CD4-positive, alpha-beta T cell treated with Interleukin-15 for 1 hour (primary cell): ENCODE data around the gene MRPS11.
A peak's percentile ranks its signal among the peaks of the same experiment; 100 is the strongest.
"Not testable (repeated sequence)": the region's sequence is repeated elsewhere in the genome, so short reads cannot be mapped to it uniquely, and the experiment has no call there.

Source experiments
- DNase-seq: peaks from one replicate; pipeline ENCODE4 v3.0.0-alpha.2; 2020

Gene MRPS11

GRCh38 chr15:88467073-88467934 is at the start of gene MRPS11, which contains the start of gene MRPL46:
Gene MRPS11, plus strand, starts transcription at chr15:88467708. Its CDS starts 10 bp downstream, at chr15:88467718.
Gene MRPL46, minus strand, starts transcription at chr15:88467388. Its CDS starts 11 bp downstream, at chr15:88467377.
- peak; percentile 86 for DNase-seq

GRCh38 chr15:88419830-88420229 is 47.7 kb upstream of the MRPS11 start:
- no peak for DNase-seq

- DNase-seq = no peak
These were observed 44.2 kb upstream of the MRPS11 start for GRCh38 chr15:88423331-88423730.

- no peak for DNase-seq
These were observed 41.2 kb upstream of the MRPS11 start for GRCh38 chr15:88426304-88426703.

- no peak for DNase-seq
These were observed 39.5 kb upstream of the MRPS11 start for GRCh38 chr15:88428053-88428452.

- DNase-seq = no peak
These were observed 38.5 kb upstream of the MRPS11 start for GRCh38 chr15:88428805-88429605.

GRCh38 chr15:88430051-88430450 is 37.5 kb upstream of the MRPS11 start:
- DNase-seq = no peak

- DNase-seq = no peak
These were observed 36.1 kb upstream of the MRPS11 start for GRCh38 chr15:88431441-88431840.

DNA sequence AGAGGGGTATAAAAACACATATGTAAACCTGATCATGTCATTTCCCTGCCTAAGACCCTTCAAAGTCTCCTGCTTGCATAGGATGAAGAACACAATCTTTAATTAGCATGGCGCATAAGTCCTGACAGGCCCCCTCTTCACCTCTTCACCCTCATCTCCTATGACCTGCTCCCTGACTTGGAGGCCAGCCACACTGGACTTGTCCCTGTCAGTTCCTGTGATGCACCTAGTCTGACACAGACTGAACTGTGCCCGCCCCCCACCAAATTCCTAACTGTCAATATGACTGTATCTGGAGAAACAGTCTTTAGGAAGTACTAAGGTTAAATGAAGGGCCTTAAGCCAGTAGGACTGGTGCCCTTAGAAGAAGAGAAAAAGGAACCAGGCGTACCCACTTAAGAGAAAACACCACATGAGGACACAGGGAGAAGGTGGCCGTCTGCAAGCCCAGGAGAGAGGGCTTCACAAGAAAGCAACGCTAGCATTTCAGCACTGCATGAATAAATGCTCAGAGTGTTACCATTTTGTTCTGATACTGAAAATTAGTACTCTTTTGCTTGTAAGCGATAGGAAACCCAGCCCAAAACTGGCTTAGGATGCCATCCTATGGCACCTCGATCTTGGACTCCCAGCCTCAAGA is 34.3 kb upstream of the MRPS11 start:
- DNase-seq = no peak

GRCh38 chr15:88434106-88434505 is 33.4 kb upstream of the MRPS11 start:
- not testable (repeated sequence) for DNase-seq

- no peak for DNase-seq
These were observed 29.3 kb upstream of the MRPS11 start for GRCh38 chr15:88438181-88438580.

GRCh38 chr15:88440021-88440420 is 27.5 kb upstream of the MRPS11 start:
- DNase-seq = no peak

DNA sequence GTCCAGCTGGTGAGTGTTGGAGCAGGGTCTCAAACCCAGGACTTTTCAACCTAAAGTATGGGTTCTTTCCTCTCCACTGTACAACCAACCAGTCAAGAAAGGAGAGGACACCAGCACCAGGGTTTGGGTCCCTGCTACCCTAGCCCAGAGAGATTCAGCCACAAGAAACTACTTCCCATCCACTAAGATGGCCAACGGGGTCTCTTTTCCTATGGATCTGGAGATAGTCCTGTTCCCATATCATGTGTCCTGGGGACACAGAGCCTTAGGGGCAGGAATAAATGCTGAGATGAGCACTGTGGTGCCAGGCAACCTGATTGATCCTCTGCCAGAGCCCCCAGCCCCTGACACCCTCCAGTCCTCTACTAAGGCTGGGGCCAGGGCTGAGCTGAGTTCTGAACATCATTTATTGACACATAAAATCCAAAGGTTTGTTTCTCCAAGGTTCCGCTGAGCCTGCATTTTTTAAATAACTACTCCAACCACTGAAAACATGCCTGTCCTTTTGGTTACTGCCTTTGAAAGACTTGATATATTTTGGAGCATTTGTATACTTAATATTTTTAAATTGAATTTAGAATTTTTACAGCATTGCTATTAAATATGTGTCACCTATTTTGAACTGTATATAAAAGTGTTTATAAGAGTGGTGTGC is 26.3 kb upstream of the MRPS11 start:
- no peak for DNase-seq

DNA sequence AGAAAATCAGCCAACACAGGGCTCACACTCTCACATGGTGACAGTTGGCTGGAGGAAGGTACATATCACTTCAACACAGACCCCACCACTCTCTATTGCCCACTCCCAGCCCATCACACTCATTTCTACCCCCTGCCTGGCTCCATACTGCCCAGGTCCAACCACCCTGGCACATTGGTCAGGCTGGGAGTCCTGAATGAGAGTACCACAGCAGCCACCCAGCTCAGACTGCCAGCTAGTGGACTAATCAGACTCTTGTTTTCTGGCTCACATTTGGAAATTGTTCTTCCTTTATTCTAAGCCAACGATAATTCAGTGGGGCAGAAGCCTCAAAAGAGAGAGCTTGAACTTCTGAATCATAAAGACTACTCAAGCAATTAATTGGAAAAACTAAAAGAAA is 20.3 kb upstream of the MRPS11 start:
- no peak for DNase-seq

DNA sequence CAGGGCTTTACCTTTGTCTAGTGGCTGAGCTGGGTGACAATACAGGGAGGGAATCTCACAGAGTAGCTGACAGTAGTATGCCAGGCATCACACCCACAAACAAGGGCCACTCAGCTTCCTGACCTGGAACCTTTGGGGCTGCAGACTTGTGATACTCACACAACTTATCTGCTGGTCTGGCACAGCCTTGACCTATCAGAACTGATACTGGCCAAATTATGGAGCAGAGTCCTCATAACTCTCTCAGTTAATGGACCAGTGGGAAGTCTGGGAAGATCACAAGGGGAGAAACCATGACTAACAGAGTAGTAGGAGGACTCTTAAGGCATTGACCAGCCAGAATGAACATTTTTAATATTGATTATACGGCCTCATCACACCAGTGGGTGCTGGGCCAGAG is 19.8 kb upstream of the MRPS11 start:
- DNase-seq = no peak

DNA sequence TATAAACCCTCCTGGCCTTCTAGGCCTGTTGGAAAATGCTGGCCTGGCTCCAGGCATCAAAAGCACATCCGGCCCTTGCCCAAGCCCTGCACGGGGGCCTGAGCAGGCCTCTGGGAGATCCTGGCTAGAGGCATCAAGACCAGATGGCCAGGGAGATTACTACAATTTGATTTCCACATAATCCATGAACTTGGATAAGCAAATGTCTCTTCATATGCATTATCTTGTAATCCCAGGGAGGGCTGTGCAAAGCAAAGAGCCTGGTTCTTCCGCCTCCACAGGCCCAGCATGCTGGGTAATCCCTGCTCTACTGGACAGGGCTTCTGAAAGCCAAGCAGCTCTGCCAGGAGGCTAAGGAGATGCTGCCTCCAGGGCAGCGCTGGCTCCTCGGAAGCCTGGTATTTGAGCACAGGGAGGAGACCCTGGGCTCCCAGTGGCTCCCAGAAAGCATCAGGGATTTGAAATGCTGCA is 18.5 kb upstream of the MRPS11 start:
- no peak for DNase-seq

DNA sequence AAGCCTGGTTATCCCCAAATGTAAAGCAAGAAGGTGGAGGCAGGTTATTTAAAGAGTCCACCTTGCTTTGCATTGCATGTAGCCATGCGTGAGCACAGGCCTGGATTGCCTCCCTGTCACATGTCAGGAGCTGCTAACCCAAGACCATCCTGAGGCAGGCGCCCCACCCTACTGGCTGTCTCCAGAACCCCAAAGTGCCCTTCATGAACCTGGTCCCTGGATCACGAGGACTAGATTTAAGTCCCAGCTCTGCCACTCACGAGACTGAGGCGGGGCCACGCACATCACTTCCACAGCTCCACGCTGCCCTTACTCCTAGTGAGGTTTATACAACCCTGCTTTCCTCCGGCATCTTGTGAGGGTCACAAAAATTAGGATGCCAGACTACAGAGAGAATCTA is 17.9 kb upstream of the MRPS11 start:
- DNase-seq = no peak

DNA sequence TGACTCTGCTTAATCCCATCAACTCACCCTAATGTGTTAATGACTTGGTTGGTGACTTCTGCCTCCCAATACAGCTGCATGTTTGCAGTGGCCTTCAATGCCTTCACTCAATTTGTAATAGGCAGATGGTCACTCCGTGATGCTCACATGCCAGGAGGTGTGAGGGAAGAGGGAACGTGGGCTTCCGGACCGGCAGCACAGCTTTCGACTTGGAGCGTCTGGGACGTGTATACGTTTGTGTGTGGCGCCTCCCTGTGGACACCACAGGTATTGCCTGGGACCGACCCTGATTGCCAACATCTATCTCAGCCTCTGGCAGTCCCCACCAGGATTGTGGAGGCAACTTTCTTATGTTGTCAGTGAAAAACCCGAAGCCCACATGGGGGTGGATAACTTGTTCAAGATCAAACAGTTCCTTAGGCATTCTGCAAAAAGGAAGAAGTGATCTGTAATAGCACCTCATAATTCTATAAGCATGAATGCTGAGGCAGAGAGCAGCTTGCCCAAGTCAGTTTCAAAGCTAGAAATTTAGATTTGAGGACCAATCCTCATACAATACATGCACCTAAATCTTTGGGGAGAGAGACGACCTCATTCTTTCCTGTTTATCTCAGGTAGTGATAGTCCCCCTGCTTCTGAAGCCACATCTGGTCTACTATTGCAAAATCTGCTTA is 17.2 kb upstream of the MRPS11 start:
- DNase-seq = peak; percentile 29

- DNase-seq = no peak
These were observed 13.9 kb upstream of the MRPS11 start for GRCh38 chr15:88453651-88454050.

DNA sequence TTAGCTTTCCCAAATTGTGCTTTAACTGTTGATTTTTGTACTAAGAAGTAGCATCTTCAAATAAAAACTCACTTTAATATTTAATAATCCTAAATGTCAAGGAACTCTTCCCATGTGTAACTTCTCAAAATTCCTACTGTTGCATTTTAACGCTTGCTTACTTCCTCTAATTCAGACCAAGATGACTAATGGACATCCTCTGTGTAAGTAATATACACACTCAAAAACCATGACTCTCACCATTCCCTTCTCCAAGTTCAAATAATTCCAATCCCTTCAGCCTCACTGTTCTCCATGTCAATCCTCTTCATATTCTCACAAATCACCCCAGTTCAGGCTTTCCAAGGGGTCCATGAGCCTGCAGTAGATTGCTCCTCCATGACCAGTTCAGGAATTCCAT is 13.3 kb upstream of the MRPS11 start:
- DNase-seq = no peak

DNA sequence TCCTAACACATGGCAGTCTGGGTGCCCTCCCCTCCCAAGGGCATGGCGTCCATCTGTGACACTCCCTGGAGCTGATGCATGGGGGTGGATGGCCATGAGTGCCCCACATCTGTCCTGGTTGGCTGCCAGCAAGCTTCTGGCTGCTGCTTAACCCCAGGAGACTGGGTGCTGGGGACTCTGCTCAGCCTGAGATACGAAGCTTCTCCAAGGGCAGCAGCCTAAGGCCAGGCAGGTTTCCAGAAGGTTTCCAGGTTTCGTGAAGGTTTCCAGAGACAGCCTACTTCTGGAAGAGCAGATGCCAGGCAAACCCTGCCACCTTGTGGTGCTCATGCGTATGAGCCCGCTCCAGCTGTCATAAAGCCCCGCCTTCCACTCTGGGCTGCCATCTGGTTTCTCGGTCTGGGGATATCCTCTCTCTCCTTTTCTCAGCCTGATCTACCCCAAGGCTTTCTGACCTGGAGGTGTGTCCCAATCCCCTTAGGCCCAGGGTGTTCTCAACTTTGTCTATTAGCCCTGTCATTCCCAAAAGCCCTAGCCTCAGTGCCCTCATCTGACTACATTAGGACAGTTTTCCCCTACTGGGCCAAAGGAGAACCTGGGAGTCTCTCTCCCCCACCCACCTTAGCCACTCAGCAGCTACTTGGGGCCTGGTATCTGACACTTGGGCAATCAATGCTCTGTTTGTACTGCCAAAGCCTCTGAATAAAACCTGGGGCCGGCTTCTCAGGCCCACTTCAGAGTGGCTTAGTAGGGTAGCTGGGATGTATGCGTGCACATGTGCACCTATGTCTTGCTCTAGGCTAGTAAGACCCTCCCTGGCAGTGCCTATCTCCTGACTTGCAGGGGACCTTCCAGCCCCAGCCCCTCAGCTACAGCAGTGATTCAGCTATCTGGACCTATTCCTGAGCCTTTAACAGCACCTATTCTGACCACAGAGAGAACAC is 12.4 kb upstream of the MRPS11 start:
- DNase-seq = peak; percentile 29
